SJCRH30 (cell line): ENCODE results near the gene HNRNPM. TPM values are rescaled to one million over a fixed set of nuclear protein-coding genes. Genes with fewer than 3 reads are reported as not detected.

Experiments
- DNase-seq, 2 experiments: peaks; one replicate each; pipeline ENCODE4 v3.0.0-alpha.2; 2015 to 2020
- H3K27ac ChIP-seq: fragments of 250-450 bp; sonication (Bioruptor Pico); 2 replicates; pipeline ENCODE4 v1.5.1; 2020; ENCODE audit warnings: mild to moderate bottlenecking, moderate library complexity
- H3K27me3 ChIP-seq: fragments of 250-450 bp; sonication (Bioruptor Pico); 2 replicates; pipeline ENCODE4 v1.5.1; 2020; ENCODE audit warnings: mild to moderate bottlenecking, moderate library complexity
- H3K36me3 ChIP-seq: fragments of 250-450 bp; sonication (Bioruptor Pico); 2 replicates; pipeline ENCODE4 v1.5.1; 2020; ENCODE audit warnings: mild to moderate bottlenecking, moderate library complexity
- H3K4me1 ChIP-seq: fragments of 250-450 bp; sonication (Bioruptor Pico); 2 replicates; pipeline ENCODE4 v1.5.1; 2020; ENCODE audit warnings: mild to moderate bottlenecking, moderate library complexity
- H3K4me3 ChIP-seq: fragments of 250-450 bp; sonication (Bioruptor Pico); 2 replicates; pipeline ENCODE4 v1.5.1; 2020; ENCODE audit warnings: mild to moderate bottlenecking, moderate library complexity
- H3K9me3 ChIP-seq: fragments of 250-450 bp; sonication (Bioruptor Pico); replicated peaks from 2 replicates; pipeline ENCODE4 v1.5.1; 2020; ENCODE audit warnings: mild to moderate bottlenecking, moderate library complexity
- total RNA-seq: library from RNA; depleted of rRNA; stranded (reverse); fragments of >200 nt; shearing (Covaris generic); gene quantifications from 2 replicates; pipeline ENCODE4 v1.2.3, GENCODE V29; 2014

Gene HNRNPM
- total RNA-seq, 1 experiment from 2014 or later: 191 TPM

GRCh38 chr19:8498295-8498694 is 53.5 kb downstream of the HNRNPM start:
- no peak overlapping the region for H3K4me3 ChIP-seq
- H3K4me1 ChIP-seq: no peaks in the 10 kb centered on the region
- no peaks in the 10 kb centered on the region for H3K36me3 ChIP-seq
- no peak for DNase-seq
- no peaks in the 10 kb centered on the region for H3K9me3 ChIP-seq
- no peaks in the 10 kb centered on the region for H3K27me3 ChIP-seq
- H3K27ac ChIP-seq: no peak overlapping the region

GRCh38 chr19:8499048-8499833 is 54.5 kb downstream of the HNRNPM start:
- DNase-seq: no peak
- no peaks in the 10 kb centered on the region for H3K9me3 ChIP-seq
- no peak overlapping the region for H3K4me3 ChIP-seq
- no peaks in the 10 kb centered on the region for H3K36me3 ChIP-seq
- no peaks in the 10 kb centered on the region for H3K27me3 ChIP-seq
- no peaks in the 10 kb centered on the region for H3K4me1 ChIP-seq
- no peak overlapping the region for H3K27ac ChIP-seq

DNA sequence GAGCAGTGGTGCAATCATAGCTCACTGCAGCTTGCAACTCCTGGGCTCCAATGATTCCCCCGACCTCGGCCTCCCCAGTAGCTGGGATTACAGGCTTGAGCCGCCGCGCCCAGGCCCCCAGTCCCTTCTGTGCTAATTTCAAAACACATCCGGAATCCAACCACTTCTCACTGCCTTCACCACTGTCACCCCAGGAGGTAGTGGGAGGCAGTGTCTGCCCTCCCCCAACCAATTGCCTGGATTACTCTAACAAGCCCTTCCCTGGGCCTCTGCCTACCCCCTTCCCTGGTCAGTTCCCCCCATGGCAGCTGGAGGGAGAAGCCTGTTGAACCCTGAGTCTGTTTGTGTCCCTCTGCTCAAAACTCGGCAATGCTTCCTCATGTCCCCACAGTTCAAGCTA is 55.4 kb downstream of the HNRNPM start:
- no peaks in the 10 kb centered on the region for H3K9me3 ChIP-seq
- H3K4me3 ChIP-seq: no peak overlapping the region
- no peaks in the 10 kb centered on the region for H3K36me3 ChIP-seq
- H3K4me1 ChIP-seq: no peaks in the 10 kb centered on the region
- no peak overlapping the region for H3K27ac ChIP-seq
- no peak for DNase-seq
- no peaks in the 10 kb centered on the region for H3K27me3 ChIP-seq

GRCh38 chr19:8501516-8501915 is 56.7 kb downstream of the HNRNPM start:
- H3K4me1 ChIP-seq: no peaks in the 10 kb centered on the region
- H3K4me3 ChIP-seq: no peak overlapping the region
- H3K27ac ChIP-seq: no peak overlapping the region
- DNase-seq: no peak
- no peaks in the 10 kb centered on the region for H3K27me3 ChIP-seq
- no peaks in the 10 kb centered on the region for H3K36me3 ChIP-seq
- no peaks in the 10 kb centered on the region for H3K9me3 ChIP-seq

DNA sequence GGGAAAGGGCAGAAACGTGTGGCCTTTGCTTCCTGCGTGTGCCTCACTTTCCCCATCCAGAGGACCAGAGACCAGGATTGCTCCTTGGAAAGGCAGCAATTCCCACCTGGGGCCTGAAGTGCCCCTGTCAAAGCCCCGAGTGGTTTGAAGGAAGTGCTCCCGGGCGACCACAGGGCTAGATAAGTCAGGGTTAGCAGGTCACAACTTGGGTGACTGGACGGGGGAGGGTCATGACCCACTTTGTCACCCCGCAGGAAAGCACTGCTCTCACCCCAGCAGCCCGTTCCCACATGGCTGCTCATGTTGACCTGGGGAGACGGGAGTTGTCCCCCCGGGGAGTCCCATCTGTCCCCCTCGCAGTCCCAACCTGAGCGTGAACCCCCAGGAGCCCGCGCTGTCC is 57.2 kb downstream of the HNRNPM start:
- no peaks in the 10 kb centered on the region for H3K4me1 ChIP-seq
- H3K27me3 ChIP-seq: no peaks in the 10 kb centered on the region
- no peak for DNase-seq
- no peaks in the 10 kb centered on the region for H3K9me3 ChIP-seq
- H3K4me3 ChIP-seq: no peak overlapping the region
- H3K36me3 ChIP-seq: no peaks in the 10 kb centered on the region
- no peak overlapping the region for H3K27ac ChIP-seq

DNA sequence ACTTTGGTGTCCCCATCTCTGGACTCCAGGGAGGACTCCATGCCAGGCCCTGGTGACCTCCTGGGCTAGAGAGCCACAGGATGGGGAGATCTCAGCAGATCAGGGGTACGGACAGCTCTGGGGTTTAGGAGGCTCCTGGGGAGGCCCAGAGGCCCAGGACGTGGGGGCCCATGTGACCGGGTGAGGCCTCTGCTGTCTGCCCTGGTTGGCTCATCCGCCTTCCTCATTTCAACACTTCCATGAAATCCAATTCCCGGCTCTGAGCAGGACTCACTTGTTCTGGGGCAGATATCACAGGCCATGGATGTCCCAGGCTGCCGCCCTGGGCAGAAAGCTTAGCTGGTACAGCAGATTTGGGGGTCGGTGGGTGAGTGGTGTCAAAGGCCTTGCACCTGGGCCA is 58.7 kb downstream of the HNRNPM start:
- Histone ChIP-seq H3K4me3 (no peak overlapping the region), H3K4me1 (no peaks in the 10 kb centered on the region), H3K36me3 (no peaks in the 10 kb centered on the region), H3K27ac (no peak overlapping the region), H3K27me3 (no peaks in the 10 kb centered on the region), H3K9me3 (no peaks in the 10 kb centered on the region)
- DNase-seq: no peak

DNA sequence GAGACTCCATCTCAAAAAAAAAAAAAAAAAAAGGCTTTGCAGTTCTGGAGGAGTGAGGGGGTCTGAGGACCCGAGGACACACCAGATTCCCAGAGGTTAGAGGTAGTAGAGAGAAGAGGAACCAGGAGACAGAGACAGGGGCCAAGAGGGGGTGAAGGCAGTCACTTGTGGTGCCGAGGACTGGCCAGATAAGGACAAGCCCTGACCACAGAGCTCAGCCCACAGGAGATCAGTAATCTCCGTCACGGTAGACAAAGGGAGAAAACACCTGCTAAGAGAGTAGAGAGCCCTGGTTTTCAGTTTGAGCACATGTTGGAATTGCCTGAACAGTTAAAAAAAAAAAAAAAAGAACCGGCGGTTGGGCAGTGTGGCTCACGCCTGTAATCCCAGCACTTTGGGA is 59.4 kb downstream of the HNRNPM start:
- DNase-seq: peak in 1 of 2 experiments; percentile 61
- no peak overlapping the region for H3K27ac ChIP-seq
- H3K27me3 ChIP-seq: no peaks in the 10 kb centered on the region
- H3K4me1 ChIP-seq: no peaks in the 10 kb centered on the region
- no peaks in the 10 kb centered on the region for H3K36me3 ChIP-seq
- no peaks in the 10 kb centered on the region for H3K9me3 ChIP-seq
- no peak overlapping the region for H3K4me3 ChIP-seq

- Histone ChIP-seq H3K9me3 (no peaks in the 10 kb centered on the region), H3K4me1 (no peaks in the 10 kb centered on the region), H3K4me3 (no peak overlapping the region), H3K36me3 (no peaks in the 10 kb centered on the region), H3K27ac (no peak overlapping the region), H3K27me3 (no peaks in the 10 kb centered on the region)
- DNase-seq: no peak
Observed at GRCh38 chr19:8504919-8505318, 60.1 kb downstream of the HNRNPM start.

DNA sequence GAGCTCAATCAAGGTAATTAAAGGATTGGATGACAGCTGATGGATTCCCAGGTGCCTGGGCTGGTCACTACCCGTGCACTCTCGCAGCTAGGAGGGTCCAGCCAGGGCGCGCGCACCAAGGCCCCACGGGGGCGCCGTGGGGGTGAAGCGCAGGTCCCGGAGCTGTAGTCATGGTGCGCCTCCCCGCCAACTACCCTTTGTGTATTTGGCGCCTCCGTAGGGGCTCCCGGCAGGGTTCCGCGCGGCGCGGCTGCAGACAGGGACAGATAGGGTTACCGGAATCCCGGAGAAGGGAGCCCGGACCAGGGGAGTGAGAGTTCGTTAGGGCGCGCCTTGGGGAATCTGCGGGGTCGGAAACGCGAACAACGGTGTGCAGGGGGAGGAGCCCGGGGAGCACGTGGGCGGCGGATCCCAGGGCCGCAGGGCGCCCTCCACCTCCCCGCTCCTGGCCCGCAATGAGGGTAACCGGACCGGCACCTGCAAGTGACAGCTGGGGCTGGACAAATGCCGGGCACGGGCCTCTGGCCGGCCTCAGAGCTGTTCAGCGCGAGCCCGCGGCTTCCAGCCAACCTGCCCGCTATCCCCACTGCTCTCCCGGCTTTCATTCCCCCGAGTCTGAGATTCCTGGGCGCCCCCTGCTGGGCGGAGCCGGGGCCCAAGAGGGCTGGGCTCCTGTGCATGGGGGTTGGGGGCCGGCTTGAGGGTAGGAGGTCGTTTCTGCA is 61.1 kb downstream of the HNRNPM start:
- Histone ChIP-seq H3K27ac (peak overlapping the region; percentile 2; the same call in 1 of the 2 replicates), H3K4me1 (no peaks in the 10 kb centered on the region), H3K9me3 (no peaks in the 10 kb centered on the region), H3K27me3 (no peaks in the 10 kb centered on the region), H3K4me3 (peak overlapping the region; percentile 60), H3K36me3 (no peaks in the 10 kb centered on the region)
- peak; percentile 82 to 89 for DNase-seq

GRCh38 chr19:8506402-8506957 is 61.7 kb downstream of the HNRNPM start:
- H3K4me3 ChIP-seq: peak overlapping the region; percentile 60

DNA sequence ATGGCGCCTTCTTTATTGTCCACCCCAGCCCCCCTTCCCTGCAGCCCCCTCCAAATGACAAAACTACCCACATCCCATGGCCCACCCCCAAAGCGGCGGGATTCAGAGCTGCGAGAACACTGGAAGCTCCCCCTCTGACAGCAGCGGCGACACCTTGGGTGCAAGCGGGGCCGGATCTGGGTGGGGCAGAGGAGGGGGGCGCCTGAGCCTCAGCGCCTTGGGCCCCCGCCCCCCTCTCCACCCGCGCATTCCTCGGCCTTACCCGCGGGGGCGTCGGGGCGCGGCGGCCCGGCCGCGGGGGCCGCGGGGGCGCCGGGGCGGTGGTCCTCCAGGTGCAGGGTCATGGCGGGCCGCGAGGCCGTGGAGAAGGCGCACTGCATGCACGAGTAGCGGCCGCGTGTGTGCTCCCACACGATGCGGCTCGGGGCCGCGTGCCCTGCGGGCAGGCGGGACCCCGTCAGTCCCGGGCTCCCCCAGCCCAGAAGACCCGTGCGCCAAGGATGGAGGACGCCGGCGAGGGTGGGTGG is 65.9 kb downstream of the HNRNPM start:
- H3K9me3 ChIP-seq: no peaks in the 10 kb centered on the region
- no peaks in the 10 kb centered on the region for H3K27me3 ChIP-seq

More at GRCh38 chr19:8506402-8506957, 61.7 kb downstream of the HNRNPM start:
- H3K9me3 ChIP-seq: no peaks in the 10 kb centered on the region
- DNase-seq: no peak
- no peaks in the 10 kb centered on the region for H3K27me3 ChIP-seq
- H3K4me1 ChIP-seq: no peaks in the 10 kb centered on the region
- no peaks in the 10 kb centered on the region for H3K36me3 ChIP-seq
- H3K27ac ChIP-seq: no peak overlapping the region

GRCh38 chr19:8511573-8512101 is 66.9 kb downstream of the HNRNPM start:
- no peak for DNase-seq
- H3K27me3 ChIP-seq: no peaks in the 10 kb centered on the region
- no peaks in the 10 kb centered on the region for H3K4me1 ChIP-seq
- no peak overlapping the region for H3K27ac ChIP-seq
- no peaks in the 10 kb centered on the region for H3K36me3 ChIP-seq
- no peaks in the 10 kb centered on the region for H3K9me3 ChIP-seq
- no peak overlapping the region for H3K4me3 ChIP-seq

More for the DNA sequence above, 65.9 kb downstream of the HNRNPM start:
- no peak overlapping the region for H3K27ac ChIP-seq
- no peaks in the 10 kb centered on the region for H3K4me1 ChIP-seq
- no peaks in the 10 kb centered on the region for H3K36me3 ChIP-seq
- H3K4me3 ChIP-seq: no peak overlapping the region
- DNase-seq: no peak

- Histone ChIP-seq H3K27ac (no peak overlapping the region), H3K4me1 (no peaks in the 10 kb centered on the region), H3K36me3 (no peaks in the 10 kb centered on the region), H3K27me3 (no peaks in the 10 kb centered on the region), H3K9me3 (no peaks in the 10 kb centered on the region), H3K4me3 (no peak overlapping the region)
- peak; percentile 30 to 39 for DNase-seq
Observed at GRCh38 chr19:8512115-8512967, 67.6 kb downstream of the HNRNPM start.

GRCh38 chr19:8513036-8513686 is 68.4 kb downstream of the HNRNPM start:
- no peaks in the 10 kb centered on the region for H3K4me1 ChIP-seq
- no peaks in the 10 kb centered on the region for H3K36me3 ChIP-seq
- H3K9me3 ChIP-seq: no peaks in the 10 kb centered on the region
- peak overlapping the region; percentile 96 for H3K4me3 ChIP-seq
- DNase-seq: no peak
- no peaks in the 10 kb centered on the region for H3K27me3 ChIP-seq
- peak overlapping the region; percentile 96 for H3K27ac ChIP-seq
